CD4-positive, alpha-beta T cell treated with Interleukin-1 beta for 1 hour (primary cell): ENCODE measurements around the gene NDUFA9.

ENCODE experiments used
- DNase-seq, 2 donors: peaks; one replicate each; pipeline ENCODE4 v3.0.0-alpha.2; 2020 to 2022

Gene NDUFA9

DNA sequence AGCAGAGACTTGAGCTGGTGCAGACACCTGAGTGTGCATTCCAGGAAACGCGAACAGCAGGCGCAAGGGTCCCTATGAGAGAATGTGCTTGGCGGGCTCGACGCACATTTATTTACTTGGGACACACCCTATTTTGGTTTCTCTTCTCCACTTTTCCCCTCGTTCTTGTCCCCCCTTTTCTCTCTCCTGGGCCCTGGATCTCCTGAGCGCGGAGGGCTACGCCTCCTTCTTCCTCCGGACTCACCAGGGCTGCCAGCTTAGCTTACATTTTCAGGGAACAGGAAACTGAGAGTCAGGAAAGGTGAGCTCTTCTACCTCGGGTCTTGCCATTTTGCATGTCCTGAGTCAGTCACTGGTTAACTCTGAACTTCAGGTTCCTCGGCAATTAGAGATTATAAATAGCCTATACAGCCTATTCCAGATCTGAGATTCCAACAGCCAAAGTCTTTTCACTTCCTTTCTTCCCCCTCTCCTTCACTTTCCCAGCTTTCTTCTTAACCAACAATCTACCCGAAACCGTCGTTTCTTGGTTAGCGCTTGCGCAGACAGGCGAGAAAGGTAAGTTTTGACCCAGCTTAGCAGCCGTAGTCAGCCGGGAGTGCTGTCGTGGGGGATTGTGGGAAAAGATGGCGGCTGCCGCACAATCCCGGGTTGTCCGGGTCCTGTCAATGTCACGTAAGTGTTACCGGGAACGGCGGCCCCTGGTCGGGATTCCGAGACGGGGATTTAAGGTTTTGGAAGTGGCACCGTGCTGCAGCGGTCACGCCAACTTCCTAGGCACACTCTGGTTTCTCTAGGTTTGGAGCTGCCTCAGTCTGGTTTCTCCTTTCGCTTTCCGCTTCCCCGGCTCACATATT is at the start of gene NDUFA9, which contains the start of gene AKAP3:
Gene NDUFA9, plus strand, starts transcription at position 614 of the 857 bp plus-strand sequence. Its CDS starts 13 bp downstream, at position 627.
Gene AKAP3, minus strand, starts transcription at position 551 of the 857 bp plus-strand sequence. CDS start 10,855 bp downstream, outside the sequence.
- DNase-seq = peak; percentile 79 to 83

DNA sequence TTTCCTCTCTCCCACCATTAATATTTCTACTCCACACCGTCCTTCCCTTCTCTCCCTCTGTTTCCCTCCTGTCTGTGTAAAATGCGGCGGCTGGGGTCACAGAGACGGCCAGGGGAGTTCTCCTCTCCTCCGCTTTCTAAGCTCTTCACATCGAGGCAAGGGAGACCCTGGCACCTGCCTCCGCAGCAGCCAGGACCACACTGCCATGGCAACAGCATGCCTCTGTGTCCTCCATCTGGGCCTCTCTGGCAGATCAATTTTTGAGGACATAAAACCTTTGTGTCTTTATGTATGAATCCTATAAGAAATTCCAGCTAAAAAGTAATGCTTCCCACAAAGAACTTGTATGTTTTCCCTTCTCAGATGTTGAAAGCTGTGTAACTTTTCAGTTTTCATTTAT is 45.5 kb upstream of the NDUFA9 start:
- no peak for DNase-seq

DNA sequence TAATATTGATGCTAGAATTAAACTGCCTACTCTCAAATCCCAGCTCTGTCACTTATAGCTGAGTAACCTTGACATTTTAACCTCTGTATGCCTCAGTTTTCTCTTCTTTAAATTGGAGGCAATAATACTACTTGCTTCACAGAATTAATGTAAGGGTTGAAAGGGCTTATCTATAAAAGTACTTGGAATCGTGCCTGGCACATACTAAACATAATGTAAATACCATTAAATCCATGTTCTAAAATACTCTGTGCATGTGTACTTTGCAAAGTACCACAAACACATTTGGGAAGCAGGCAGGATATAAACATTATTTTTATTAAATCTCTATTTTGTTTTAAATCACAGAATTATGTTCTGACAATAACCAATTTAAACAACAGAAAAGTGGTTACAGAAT is 45.0 kb upstream of the NDUFA9 start:
- DNase-seq = no peak

DNA sequence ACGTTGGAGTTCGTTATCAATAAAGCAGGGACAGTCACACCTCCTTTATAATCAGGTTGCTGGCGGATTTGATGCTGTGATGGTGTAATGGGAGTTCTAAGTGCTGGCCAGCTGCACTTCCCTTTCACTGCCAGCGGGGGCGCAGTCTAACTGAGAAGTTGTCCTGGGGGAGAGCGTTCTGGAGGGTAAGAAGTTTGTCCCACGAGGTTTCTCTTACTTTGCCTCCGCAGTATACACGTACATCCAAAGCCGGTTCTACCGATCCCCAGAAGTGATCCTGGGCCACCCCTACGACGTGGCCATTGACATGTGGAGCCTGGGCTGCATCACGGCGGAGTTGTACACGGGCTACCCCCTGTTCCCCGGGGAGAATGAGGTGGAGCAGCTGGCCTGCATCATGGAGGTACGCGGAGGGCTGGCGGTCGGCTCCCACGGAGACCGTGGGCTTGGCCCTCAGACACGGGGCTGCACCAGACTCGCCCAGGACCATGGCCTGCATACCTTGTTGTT is 44.2 kb upstream of the NDUFA9 start:
- peak; percentile 81 for DNase-seq

DNA sequence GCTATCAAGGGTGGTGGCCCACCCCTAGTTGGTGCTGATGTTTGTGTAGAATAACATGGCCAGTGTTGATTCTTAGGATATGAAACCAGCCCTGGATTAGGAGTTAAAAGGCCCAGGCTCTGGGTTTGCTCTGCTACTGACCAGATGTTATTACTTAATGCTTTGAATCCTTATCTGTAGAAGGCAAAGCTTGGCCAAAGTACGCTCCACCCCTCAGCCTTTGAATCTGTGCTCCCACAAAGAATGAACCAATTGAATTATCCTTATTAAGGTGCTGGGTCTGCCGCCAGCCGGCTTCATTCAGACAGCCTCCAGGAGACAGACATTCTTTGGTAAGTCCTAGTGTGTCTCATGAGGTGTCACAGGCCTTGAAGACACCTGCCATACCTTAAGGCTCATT is 41.9 kb upstream of the NDUFA9 start:
- DNase-seq = no peak

DNA sequence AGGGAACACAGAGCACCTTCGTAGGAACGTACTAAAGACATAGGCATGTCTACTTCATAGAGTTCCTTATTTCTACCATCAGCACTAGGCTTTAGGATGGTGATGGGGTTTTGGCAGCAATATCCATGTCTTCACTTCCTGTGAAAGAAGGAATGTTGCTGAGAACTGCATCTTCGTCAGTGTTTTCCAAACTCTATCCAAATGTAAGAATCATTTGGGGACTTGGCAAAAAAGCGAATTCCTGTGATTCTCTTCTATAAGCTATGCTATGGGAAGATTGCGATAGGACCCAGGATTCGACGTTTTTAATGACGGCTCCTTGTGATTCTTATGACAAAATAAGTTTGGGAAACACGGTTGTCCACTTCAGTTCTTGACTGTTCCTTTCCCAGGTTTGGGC is 39.8 kb upstream of the NDUFA9 start:
- no peak for DNase-seq

DNA sequence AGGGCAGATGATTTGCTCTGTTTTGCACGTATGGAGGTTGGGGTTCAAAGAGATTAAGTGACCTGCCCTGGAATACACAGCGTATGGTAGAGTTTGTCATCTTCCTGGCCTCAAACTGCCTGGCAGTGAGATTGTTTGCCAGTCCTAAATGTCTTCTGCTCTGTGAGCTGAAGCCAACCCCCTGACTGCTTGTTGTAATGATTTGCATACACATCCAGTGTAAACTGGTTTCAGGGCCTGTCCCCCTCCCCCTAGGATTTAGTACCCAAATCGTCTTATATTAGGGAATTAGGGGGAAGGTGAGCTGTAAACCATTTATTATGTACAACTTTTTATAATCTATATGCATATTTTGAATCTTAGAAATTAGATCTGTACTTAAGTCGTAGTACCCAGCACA is 38.4 kb upstream of the NDUFA9 start:
- DNase-seq = no peak

DNA sequence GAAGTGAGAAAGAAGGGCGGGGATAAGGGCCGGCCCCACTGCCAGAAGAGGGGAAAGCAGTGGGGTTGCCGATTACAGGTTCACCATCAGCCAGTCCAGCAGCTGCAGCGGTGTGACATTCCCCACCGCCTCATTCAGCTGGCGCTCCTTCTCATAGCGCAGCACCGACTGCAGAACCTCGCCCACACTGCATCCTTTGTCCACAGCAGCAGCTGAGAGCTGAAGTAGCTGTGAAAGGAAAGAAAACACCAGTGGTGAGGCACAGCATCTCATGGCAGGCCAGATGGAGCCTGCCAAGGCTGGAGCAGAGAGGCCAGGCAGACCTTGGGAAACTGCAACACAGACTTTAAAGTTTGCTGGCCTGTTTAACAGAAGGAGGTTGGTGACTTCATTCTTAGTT is 33.2 kb upstream of the NDUFA9 start:
- DNase-seq = no peak

DNA sequence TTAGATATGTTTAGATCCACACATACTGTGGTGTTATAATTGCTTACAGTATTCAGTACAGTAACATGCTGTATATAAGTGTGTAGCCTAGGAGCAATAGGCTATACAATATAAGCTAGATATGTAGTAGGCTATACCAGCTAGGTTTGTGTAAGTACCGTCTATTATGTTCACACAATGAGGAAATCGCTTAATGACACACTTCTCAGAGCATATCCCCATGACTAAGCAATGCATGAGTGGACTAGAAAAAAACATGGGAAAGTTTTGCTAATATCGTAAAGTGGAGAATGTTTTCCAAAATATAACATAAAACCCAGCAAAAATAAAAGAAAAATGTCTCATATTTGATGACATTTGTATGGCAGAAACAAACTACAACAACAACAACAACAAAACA is 27.4 kb upstream of the NDUFA9 start:
- DNase-seq = no peak

DNA sequence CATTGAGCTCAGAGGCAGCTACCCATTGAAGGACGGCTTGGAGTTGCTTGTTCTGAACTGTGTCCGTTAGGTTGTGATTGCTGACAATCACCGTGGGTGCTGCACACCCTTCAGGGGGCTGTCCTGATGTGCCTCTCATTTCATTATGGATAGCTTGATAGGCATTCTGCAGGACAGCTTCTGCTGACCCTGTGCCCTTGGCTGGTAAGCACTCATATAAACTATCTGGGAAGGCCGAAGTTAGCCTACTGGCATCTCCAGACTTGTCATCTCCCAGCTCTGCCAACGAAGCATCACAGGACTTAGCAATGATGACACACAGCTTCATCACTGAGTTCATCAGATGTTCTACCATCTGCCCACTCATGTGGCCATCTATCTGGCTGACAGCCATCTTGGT is 22.4 kb upstream of the NDUFA9 start:
- no peak for DNase-seq

DNA sequence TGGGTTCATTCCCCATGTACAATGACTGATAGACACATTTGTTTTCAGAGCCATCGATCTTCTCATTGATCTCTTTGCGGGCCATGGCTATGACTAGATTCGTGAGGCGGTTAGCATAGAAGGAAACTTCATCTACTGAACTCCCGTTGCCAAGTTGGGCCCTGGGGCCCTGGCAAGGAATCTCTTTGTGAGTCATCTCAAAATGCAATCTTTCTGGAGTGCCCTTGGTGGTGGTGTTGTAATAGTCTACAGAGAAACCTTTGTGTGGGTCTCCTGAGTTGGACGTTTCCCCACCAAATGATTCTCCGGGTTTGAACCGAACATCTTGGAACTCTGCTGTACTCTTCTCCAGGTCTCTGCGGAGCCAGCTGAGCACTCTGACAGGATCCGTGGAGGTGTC is 20.5 kb upstream of the NDUFA9 start:
- DNase-seq = no peak

DNA sequence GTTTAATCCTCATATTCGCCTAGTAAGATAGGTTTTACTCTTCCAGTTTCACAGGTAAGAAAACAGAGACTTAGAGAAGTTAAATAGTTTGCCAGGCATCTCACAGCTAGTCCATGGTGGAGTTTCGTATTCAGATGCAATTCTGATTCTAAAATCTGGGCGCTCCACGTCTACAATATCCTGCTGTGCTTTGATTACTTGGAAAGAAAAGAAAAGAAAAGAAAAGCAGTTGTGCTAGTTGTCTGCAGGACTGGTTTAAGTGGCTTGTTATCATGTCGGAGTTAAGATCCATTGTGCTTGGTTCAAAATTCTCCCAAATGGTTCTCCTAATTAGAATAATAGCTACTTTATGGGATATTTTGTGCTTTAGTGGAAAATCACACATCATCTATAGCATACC is 18.7 kb upstream of the NDUFA9 start:
- DNase-seq = no peak

DNA sequence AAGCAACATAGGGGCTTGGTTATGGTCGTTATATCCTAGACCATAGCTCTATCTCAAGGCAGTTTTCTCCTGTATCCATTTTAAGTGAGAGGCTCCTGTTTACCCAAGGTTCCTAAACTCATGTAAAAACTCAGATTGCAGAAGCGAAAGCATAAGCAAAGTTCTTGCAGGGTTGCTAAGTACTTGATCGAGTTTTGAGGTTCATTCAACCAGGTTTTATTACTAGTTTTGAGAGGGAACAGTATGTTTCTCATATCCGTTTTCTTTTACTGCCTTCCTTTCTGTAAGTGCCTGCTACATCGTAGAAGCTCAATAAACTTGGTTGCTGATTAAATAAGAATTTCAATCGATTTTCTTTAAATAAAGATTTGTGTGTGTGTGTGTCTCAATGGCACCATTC is 5.2 kb upstream of the NDUFA9 start:
- no peak for DNase-seq

DNA sequence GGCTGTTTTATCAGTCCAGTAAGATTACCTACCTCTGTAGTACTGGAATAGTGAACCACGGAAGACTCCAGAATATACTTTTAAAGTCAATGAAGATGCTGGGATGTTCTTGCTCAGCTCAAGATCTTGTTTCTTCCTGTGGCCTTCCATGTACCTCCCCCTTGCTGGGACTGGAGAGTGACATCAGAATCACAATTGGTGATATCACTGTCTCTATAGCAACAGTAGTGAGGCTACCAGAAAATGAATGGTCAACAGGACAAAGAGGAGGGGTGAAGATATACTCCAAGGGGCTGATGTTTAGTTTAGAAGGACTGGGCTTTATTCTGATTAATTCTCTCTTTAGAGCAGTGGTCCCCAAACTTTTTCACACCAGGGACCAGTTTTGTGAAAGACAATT is 3.9 kb upstream of the NDUFA9 start:
- no peak for DNase-seq

DNA sequence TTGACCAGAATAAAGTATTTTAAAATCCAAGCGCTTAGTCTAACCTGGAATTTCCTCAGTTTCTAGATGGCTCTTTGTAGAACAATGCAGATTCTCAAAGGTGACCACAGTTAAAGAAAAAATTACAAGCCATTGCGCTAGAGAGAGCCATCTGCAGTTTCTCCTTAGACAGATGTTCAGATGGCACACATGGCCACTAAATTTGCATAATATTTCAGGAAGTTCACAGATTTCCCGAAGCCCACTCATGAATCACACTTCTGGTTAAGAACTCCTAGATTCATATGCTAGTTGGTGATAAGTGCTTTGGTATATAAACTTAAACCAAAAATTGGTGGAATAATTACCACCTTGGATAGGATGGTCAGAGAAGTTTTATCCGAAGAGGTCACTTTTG is 812 bp upstream of the NDUFA9 start:
- peak in 1 of 2 donors; percentile 1 for DNase-seq

DNA sequence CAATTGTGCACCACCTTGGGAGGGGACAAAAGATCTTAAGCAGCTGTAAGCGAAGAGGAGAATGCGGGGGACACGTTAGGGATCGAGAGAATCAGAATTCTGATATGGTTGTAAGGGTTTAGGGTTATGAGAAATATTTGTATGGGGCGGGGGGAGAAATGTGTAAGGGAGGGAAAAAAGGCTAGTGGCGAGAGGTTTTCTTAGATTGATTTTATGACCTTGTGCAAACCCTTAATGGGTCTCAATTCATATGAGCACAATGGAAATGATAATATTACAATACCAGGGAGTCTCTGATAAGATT is 396 bp downstream of the NDUFA9 start:
- DNase-seq = no peak

DNA sequence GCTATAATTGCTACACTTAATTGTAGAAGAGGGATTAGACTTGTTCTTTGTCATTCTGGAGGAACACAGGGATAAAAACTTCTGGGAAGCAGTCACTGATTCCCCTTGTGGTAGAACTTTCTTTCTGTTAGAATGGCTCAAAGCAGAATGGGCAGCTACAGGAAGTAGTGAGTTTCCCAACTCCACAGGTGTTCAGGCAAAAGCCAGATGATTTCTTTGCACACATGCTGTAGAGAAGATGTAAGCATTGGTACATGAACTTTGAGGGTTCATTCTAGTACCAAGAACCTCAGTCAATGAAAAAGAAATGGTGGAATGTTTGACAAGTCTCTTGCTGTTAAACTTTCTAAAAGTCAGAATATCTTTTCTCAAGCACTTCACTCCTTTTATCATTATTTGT is 4.3 kb downstream of the NDUFA9 start:
- no peak for DNase-seq

DNA sequence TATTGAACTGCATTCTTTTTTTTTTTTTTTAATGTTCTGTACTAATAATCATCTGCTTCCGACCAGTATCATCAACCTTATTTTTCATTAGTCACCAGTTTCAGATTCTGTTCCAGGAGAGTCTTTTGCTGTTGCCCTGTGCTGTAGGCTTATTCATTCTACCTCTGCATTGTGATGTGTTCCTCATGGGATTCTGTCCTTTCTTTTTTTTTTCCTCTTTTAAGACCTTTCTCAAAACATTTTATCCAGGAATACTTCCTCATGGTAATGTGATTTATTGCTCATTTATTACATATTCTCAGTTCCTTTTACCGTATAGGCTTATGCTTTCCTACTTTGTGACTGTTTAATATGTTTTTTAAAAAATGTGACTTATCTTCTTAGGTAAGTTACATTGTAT is 4.8 kb downstream of the NDUFA9 start:
- DNase-seq = no peak

DNA sequence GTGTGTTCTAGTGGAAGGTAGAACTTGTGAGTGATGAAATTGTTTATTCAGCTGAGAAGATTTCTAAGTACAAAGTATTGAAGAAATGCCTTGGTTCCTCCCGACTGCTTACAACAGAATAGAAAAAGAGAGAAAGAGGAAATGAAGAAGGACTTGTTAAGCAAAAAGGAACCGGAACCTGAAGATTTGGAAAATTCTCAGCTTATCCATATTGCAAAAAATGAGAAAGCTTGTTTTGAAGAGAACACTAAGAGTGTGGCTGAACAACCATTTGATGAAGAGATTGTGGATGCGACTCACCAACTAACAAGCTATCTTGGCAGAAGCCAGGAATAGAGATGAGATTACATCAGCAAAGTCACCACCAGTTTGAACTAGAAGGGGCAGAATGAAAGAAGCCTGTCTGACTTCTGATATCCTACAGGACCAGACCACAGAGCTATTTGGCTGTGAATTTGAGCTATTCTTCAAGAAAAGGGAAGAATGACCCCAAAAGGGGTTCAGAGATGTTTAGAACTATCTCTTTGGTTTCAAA is 15.1 kb downstream of the NDUFA9 start:
- no peak for DNase-seq

DNA sequence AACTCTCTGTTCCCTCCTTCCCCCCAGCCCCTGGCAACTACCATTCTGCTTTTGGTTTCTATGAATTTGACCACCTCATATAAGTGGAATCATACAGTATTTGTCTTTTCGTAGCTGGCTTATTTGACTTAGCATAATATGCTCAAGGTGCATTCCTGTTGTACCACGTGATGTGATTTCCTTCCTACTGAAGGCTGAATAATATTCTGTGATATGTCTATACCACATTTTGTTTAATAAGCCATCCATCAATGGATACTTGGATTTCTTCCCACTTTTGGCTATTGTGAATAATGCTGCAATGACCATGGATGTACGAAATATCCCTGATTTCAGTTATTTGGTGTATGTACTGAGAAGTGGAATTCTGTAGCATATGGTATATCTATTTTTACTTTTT is 16.3 kb downstream of the NDUFA9 start:
- no peak for DNase-seq

DNA sequence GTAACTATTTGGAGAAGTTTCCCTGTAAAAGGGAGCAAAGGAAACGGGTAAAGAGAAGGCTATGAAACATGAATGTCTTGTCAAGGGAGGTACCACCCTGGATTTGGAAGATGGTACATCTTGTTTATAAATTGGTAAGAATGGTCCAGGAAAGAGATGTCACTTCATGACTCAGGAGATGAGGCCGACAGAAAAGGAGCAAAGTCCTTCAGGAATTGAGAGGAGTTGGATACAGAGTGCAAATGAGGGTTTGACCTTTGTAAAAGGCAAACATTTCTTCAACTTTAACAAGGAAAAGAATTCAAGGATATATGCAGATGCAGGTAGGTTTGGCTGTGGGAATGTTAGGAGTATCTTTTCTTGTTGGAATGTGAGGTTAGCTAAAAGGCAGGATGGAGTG is 30.8 kb downstream of the NDUFA9 start:
- DNase-seq = no peak

DNA sequence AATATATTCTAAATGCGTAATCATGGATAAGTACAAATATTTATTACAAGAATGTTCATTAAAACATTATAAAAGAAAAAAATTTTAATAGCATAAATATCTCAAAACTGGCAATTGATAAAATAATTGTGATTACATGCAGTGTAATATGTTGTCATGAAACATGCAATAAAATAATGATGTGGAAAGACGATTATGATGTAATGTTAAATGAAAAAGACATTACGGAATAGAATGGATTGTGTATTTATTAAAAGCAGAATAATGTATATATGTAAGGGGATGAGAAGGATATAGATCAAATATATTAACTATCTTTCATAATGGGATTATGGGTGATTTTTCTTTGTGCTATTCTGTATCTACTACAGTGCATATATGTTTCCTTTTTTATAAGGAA is 32.8 kb downstream of the NDUFA9 start:
- no peak for DNase-seq

DNA sequence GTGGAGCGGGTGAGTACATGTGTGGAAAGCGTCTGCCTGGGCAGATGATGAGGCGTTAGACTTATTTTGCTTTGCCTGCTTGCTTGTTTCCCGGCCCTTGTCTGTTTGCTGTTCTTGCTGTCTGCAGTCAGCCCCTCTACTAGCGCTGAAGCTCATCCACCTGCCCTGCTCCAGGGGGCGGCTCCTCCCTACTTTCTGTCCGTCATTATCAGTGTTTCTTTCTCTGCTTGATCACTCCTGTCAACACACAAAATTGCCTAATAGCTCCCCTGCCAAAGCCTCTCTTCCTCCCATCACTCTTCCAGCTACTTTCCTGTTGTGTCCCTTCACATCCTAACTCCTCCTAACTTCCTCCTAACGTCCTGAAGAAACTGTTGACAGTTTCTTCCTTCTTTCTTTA is 36.4 kb downstream of the NDUFA9 start:
- DNase-seq = no peak

DNA sequence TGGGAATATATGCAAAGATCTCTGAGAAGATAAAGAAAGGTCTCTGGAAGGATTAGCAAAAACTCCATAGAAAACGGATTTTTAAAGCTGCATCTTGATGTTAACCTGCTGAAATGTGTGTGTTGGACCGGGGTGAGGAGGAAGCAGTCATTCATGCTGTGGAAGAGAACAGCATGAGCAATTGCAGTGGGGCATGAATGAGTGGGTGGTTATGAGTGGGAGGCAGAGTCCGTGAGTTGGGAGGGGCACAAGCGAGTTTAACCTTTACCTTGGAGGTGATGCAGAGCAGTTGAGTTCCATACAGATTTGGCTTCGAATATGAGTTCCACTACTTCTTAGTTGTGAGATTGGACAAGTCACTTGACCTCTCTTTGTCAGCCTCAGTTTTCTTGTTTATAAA is 41.8 kb downstream of the NDUFA9 start:
- DNase-seq = no peak
